AG04450 (cell line): Measurements from ENCODE around the gene GAB1. TPM values are rescaled to one million over a fixed set of nuclear protein-coding genes. Genes with fewer than 3 reads are reported as not detected.
"Not testable (repeated sequence)": the region's sequence is repeated elsewhere in the genome, so short reads cannot be mapped to it uniquely, and the experiment has no call there.

Experiments
- CTCF ChIA-PET: fragments of 300-600, 350-600 bp; formaldehyde crosslinking; extraction: SDS; loops from one replicate; lab custom pipeline; 2022; ENCODE audit warnings: antibody characterized with exemption, inconsistent platforms; lab: Charles Lee
- POLR2A ChIA-PET: fragments of 350-600 bp; formaldehyde crosslinking; extraction: SDS; loops from one replicate; lab custom pipeline; 2021; ENCODE audit warnings: antibody characterized with exemption, inconsistent platforms; lab: Yijun Ruan, JAX
- DNase-seq: peaks from one replicate; pipeline ENCODE4 v3.0.0-alpha.2; 2011; ENCODE audit warnings: low read depth, low spot score
- H3K27ac ChIP-seq: one replicate; pipeline ENCODE4 v1.5.1; 2012; ENCODE audit warnings: low read depth, low read length, control low read depth
- H3K27me3 ChIP-seq: one replicate; pipeline ENCODE4 v1.6.0; 2012; ENCODE audit warnings: low read length; ENCODE audit not compliant: control insufficient read depth, insufficient read depth
- H3K4me3 ChIP-seq: 2 replicates; pipeline ENCODE4 v1.5.1; 2011; ENCODE audit warnings: mild to moderate bottlenecking, low read depth, low read length, control low read depth
- H3K9me3 ChIP-seq: 2 replicates; pipeline ENCODE4 v1.5.1; 2012; ENCODE audit warnings: low read length; ENCODE audit not compliant: control insufficient read depth, insufficient read depth
- CTCF ChIP-seq: IDR thresholded peaks from 2 replicates; pipeline ENCODE4 v1.5.1; 2011; ENCODE audit warnings: low read depth, low read length, control low read depth, inconsistent platforms
- polyA plus RNA-seq: library from polyadenylated mRNA; depleted of rRNA; stranded (reverse); fragments of >200 nt; gene quantifications from 2 replicates; pipeline ENCODE4 v1.2.3, GENCODE V29; 2011

GAB1 gene
- polyA plus RNA-seq, 1 experiment = 13.8 TPM

- Histone ChIP-seq H3K27me3 (no peaks in the 10 kb centered on the region), H3K9me3 (peaks cover 9% of the 10 kb centered on the region; the same call in 1 of the 2 replicates), H3K27ac (no peak overlapping the region), H3K4me3 (no peak overlapping the region)
- no peak for DNase-seq
- ChIA-PET POLR2A (no interaction called here), CTCF (interaction anchor here (1.2 kb wide), 1 partner anchor 30 kb away, joined by 3 read pairs; no protein-coding TSS in a partner anchor)
- TF ChIP-seq CTCF = no peak
Measured at GRCh38 chr4:143346206-143346605, 9.5 kb downstream of the GAB1 start.

DNA sequence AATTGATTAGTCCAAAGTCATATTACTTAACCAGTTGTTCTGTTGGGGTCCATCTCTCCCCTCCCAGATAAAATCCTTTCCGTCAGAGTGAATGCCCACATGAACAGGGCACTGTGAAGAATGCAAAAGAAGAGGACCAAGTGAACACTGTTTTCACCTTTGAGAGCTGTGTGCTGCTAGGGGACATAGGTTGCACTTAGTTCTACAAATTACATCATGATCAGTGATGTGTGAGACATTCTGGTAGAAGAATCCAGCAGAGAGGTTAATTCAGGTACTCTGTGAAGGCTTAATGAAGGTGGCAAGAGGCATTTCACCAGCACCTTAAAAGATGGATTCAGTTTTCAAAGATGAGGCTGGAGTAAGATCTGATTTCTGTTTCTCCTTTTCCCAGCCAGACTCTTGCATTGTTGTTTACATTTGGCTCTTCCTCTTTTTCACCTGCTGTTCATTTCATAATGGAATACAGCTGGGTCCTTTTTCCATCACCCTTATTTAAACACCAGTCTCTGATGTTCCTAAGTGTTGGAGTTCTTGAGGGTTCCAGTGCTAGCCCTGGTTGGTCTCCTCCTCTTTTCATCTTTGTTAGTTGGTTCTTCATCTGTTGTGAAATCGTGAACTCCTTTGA is 10.9 kb downstream of the GAB1 start:
- DNase-seq = no peak
- CTCF ChIA-PET = interaction anchor here (1.4 kb wide), 1 partner anchor 145 kb away, joined by 3 read pairs; no protein-coding TSS in a partner anchor
- H3K27ac ChIP-seq = no peak overlapping the region
- POLR2A ChIA-PET = no interaction called here
- no peak for TF ChIP-seq CTCF
- H3K4me3 ChIP-seq = no peak overlapping the region
- H3K27me3 ChIP-seq = no peaks in the 10 kb centered on the region
- peaks cover 11% of the 10 kb centered on the region; the same call in 1 of the 2 replicates for H3K9me3 ChIP-seq

GRCh38 chr4:143348233-143349077 is 11.8 kb downstream of the GAB1 start:
- ChIA-PET POLR2A (no interaction called here), CTCF (interaction anchor here (1.4 kb wide), 1 partner anchor 145 kb away, joined by 3 read pairs; no protein-coding TSS in a partner anchor)
- no peak for DNase-seq
- no peaks in the 10 kb centered on the region for H3K27me3 ChIP-seq
- peaks cover 11% of the 10 kb centered on the region; the same call in 1 of the 2 replicates for H3K9me3 ChIP-seq
- no peak overlapping the region for H3K27ac ChIP-seq
- H3K4me3 ChIP-seq = no peak overlapping the region
- TF ChIP-seq CTCF = no peak

DNA sequence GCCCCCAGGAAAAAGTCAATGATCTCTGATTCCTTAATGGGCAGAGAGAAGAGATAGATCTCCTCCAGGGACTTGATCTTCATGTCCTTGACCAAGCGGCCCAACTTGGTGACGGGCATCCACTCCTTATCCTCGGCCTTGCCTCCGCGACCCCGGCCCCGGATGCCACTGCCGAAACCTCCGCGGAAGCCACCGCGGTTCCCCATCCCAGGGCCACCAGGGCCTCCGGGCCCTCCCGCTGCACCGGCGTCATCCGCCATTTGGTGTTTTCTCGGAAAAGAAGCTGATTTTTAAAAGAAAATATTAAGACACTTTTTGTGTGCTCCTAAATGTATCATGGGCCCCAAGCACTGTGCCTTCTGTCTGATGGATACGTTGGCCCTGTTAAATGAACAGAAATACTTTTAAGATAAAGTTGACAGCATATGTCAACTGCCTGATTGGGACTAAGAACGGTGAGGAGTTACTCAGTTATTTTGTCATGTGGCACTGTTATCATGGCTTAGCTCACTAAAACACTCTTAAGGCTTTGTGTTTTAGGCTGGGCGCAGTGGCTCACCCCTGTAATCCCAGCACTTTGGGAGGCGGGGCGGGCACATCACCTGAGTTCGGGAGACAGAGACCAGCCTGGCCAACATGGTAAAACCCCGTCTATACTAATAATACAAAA is 13.3 kb downstream of the GAB1 start:
- DNase-seq, CTCF ChIA-PET, H3K27me3 ChIP-seq, H3K27ac ChIP-seq, POLR2A ChIA-PET, H3K4me3 ChIP-seq: not testable (repeated sequence)
- H3K9me3 ChIP-seq = peaks cover 11% of the 10 kb centered on the region; the same call in 1 of the 2 replicates

DNA sequence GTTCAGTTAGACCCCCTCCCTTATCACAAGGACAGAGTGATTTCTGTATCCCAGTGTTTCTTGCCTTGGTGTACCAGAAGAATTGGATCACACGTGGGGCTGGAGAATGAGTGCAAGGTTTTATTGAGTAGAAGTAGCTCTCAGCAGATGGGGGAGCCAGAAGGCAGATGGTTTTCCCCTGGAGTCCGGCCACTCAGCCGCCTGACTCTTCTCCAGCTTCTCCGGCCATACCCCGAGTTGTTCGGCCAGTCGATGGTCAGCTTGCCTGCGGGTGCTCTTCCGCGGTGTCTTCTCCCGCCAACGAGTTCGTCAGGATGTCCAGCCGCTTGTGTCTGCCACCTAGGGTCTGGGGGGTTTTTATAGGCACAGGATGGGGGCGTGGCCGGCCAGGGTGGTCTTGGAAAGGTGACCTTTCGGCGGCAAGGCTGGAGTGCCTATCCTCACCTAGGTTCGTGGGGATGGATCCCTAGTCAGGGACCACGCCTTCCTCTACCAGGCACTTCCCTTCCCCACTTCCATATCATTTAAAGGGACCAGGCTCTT is 14.5 kb downstream of the GAB1 start:
- H3K27me3 ChIP-seq = no peaks in the 10 kb centered on the region
- TF ChIP-seq CTCF = no peak
- H3K4me3 ChIP-seq = no peak overlapping the region
- DNase-seq = no peak
- POLR2A ChIA-PET = no interaction called here
- no peak overlapping the region for H3K27ac ChIP-seq
- H3K9me3 ChIP-seq = peaks cover 11% of the 10 kb centered on the region; the same call in 1 of the 2 replicates
- CTCF ChIA-PET = no interaction called here
